HG03139 (cell line): ENCODE measurements around the gene CPN2.

Source experiments
- ATAC-seq: cut with Tn5 transposase; IDR thresholded peaks from one replicate; pipeline ENCODE4 v1.9.1; 2021; ENCODE audit not compliant: unreplicated experiment

CPN2 gene

GRCh38 chr3:194330579-194330978 is 20.5 kb downstream of the CPN2 start:
- no peak for ATAC-seq

GRCh38 chr3:194330160-194330559 is 21.0 kb downstream of the CPN2 start:
- ATAC-seq, result no peak

- no peak for ATAC-seq
These were observed 21.6 kb downstream of the CPN2 start for GRCh38 chr3:194329583-194329965.

- ATAC-seq, result no peak
These were observed 22.1 kb downstream of the CPN2 start for GRCh38 chr3:194328942-194329582.

GRCh38 chr3:194328053-194328657 is 23.0 kb downstream of the CPN2 start:
- ATAC-seq, result no peak

- ATAC-seq, result no peak
These were observed 23.7 kb downstream of the CPN2 start for GRCh38 chr3:194327218-194328052.

GRCh38 chr3:194326968-194327217 is 24.2 kb downstream of the CPN2 start:
- ATAC-seq, result no peak

GRCh38 chr3:194326192-194326967 is 24.7 kb downstream of the CPN2 start:
- no peak for ATAC-seq

- no peak for ATAC-seq
These were observed 25.5 kb downstream of the CPN2 start for GRCh38 chr3:194325424-194326153.

- no peak for ATAC-seq
These were observed 26.3 kb downstream of the CPN2 start for GRCh38 chr3:194324823-194325327.

- no peak for ATAC-seq
These were observed 27.1 kb downstream of the CPN2 start for GRCh38 chr3:194323785-194324735.

- ATAC-seq, result no peak
These were observed 28.4 kb downstream of the CPN2 start for GRCh38 chr3:194322678-194323211.

GRCh38 chr3:194321693-194322640 is 29.2 kb downstream of the CPN2 start:
- ATAC-seq, result no peak

GRCh38 chr3:194320744-194321243 is 30.3 kb downstream of the CPN2 start:
- no peak for ATAC-seq

- no peak for ATAC-seq
These were observed 31.0 kb downstream of the CPN2 start for GRCh38 chr3:194320100-194320499.

GRCh38 chr3:194318511-194319161 is 32.5 kb downstream of the CPN2 start:
- ATAC-seq, result no peak

- no peak for ATAC-seq
These were observed 34.2 kb downstream of the CPN2 start for GRCh38 chr3:194316918-194317317.

GRCh38 chr3:194315965-194316361 is 35.2 kb downstream of the CPN2 start:
- peak; percentile 14 for ATAC-seq
